ENCODE measurements around the gene GTF3C5. TPM values are rescaled to one million over a fixed set of nuclear protein-coding genes. Genes with fewer than 3 reads are reported as not detected.
A peak's percentile ranks its signal among the peaks of the same experiment; 100 is the strongest.

The GTF3C5 gene
- total and polyA plus RNA-seq, 9 of the 15 experiments (the other 6 are each of a cell fraction or from before 2014, with no cell fraction given): 3.8 to 118 (median 83.7) TPM

DNA sequence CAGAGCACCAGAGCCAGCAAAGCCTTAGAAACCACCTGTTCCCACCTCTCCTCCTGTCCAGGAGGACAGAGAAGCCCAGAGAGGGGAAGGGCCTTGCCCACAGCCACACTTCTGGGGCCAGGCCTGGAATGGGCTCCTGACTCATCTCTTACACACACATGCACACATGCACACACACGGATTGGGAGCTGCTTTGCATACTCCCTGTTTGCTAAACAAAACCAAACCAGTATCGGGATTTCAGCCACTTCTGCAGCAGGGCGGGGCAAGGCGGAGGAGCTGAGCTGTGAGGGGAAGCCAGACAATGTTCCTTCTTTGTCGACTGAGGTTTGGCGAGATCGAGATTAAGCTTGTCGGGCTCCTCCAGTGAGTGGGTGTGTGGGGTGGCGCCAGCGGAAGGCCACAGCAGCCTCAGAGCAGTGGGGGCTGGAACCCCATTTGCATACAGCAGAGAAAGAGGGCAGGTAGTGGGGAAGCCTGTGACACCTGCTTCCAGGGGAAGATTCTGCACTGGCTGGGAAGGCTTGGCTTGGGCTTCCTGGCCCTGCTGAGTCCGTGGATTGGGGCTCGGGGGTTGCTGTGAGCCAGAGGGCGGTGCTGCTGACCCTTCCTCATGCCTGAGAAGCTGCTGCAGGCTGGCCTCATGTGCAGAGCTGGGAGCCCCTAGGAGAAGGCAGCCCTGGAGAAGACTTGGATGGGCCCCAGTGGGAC lies 36.2 kb upstream of the GTF3C5 start:
- Histone ChIP-seq H3K36me3 (ENCODE audit: control insufficient read depth, insufficient read depth, low read length) (peaks cover 49% of the 10 kb centered on the region), H3K4me2 (ENCODE audit: insufficient read depth, low read length) (peak overlapping the region; percentile 47; the same call in 1 of the 2 replicates), H2AFZ (ENCODE audit: low read depth, low read length) (no peak overlapping the region), H3K9ac (ENCODE audit: insufficient read depth in 1 of 2, low read depth in 2 of 2, low read length in 2 of 2) (peak overlapping the region in 1 of 2 experiments; percentile 82; a peak in 2 of 4 replicates), H3K4me3 (no peak overlapping the region), H3K27me3 (ENCODE audit: control insufficient read depth in 2 of 2, insufficient read depth in 2 of 2, low read length in 2 of 2) (no peaks in the 10 kb centered on the region), H3K9me3 (replicated peaks; ENCODE audit: control insufficient read depth, insufficient read depth, low read depth, low read length) (no peaks in the 10 kb centered on the region), H4K20me1 (replicated peaks; ENCODE audit: control insufficient read depth, insufficient read depth, low read length) (no peaks in the 10 kb centered on the region), H3K27ac (ENCODE audit: extremely low read depth, low read depth, low read length) (peak overlapping the region; percentile 40; the same call in 1 of the 3 replicates), H3K9me1 (ENCODE audit: control insufficient read depth, insufficient read depth, low read length) (peaks cover 9% of the 10 kb centered on the region), H3K79me2 (ENCODE audit: control insufficient read depth, insufficient read depth, low read length) (peaks cover 3% of the 10 kb centered on the region; the same call in 1 of the 3 replicates), H3K4me1 (replicated peaks in 1 of 2; ENCODE audit: control insufficient read depth in 2 of 2, insufficient read depth in 2 of 2, low read length in 2 of 2) (peaks cover 54 to 68% of the 10 kb centered on the region in 2 experiments)
- CTCF ChIA-PET (ENCODE audit: low intra/inter-chr PET ratio): interaction anchor here (0.6 kb wide), 1 partner anchor 13 kb away, joined by 3 read pairs; no protein-coding TSS in a partner anchor
- in situ Hi-C loops (cut with MboI) (no loop called here), intact Hi-C loops (cut with micrococcal nuclease) (no loop called here)
- peak; percentile 89 for ATAC-seq
- FAIRE-seq: peak; percentile 98
- WGBS (ENCODE audit: insufficient coverage, low coverage, missing lambda C conversion rate): 6% methylated on average over 13 of the region's 13 CpGs
- BruUV-seq (replicated peaks): no TSS peak
- peak; percentile 72 to 95 (median 80) for DNase-seq (ENCODE audit: extremely low read depth in 1 of 4, low spot score in 3 of 4)
- POLR2A ChIA-PET: interaction anchor here (0.6 to 2.4 kb wide), 8 partner anchors 10 to 561 kb away, joined by 3 to 12 read pairs (median 4); partner anchors contain the start of genes GFI1B and GTF3C5
- TF ChIP-seq MYBL2 (IDR thresholded peaks at IDR 0.05; ENCODE audit: low read depth) (no peak), MYBL2 (CRISPR knock-in tag; IDR thresholded peaks at IDR 0.05; ENCODE audit: borderline replicate concordance) (no peak), IFI16 (CRISPR knock-in tag; IDR thresholded peaks at IDR 0.05) (no peak), YBX1 (IDR thresholded peaks at IDR 0.05) (no peak), ZBTB7A (IDR thresholded peaks at IDR 0.05; ENCODE audit: borderline replicate concordance, control insufficient read depth, low read depth, low read length) (peak; percentile 49; the same call in 1 of the 2 replicates), RBM34 (IDR thresholded peaks at IDR 0.05; ENCODE audit: borderline replicate concordance, insufficient read depth, low read length) (no peak), TEAD1 (CRISPR knock-in tag; IDR thresholded peaks at IDR 0.05) (peak; percentile 27 to 65; a peak in 2 of 4 replicates), TGIF2 (CRISPR knock-in tag; IDR thresholded peaks at IDR 0.05) (no peak), HNRNPLL (IDR thresholded peaks at IDR 0.05; ENCODE audit: low read depth, low read length, poor library complexity, severe bottlenecking) (peak; percentile 33), ETV5 (CRISPR knock-in tag; IDR thresholded peaks at IDR 0.05; ENCODE audit: low read depth) (no peak), MYC (IDR thresholded peaks at IDR 0.05; ENCODE audit: low read depth, low read length) (no peak), MYC (CRISPR knock-in tag; IDR thresholded peaks at IDR 0.05; ENCODE audit: borderline replicate concordance, low read depth) (no peak), BHLHE40 (IDR thresholded peaks at IDR 0.05; ENCODE audit: low read length) (peak; percentile 75)
- TF ChIP-seq, protein P1, sequence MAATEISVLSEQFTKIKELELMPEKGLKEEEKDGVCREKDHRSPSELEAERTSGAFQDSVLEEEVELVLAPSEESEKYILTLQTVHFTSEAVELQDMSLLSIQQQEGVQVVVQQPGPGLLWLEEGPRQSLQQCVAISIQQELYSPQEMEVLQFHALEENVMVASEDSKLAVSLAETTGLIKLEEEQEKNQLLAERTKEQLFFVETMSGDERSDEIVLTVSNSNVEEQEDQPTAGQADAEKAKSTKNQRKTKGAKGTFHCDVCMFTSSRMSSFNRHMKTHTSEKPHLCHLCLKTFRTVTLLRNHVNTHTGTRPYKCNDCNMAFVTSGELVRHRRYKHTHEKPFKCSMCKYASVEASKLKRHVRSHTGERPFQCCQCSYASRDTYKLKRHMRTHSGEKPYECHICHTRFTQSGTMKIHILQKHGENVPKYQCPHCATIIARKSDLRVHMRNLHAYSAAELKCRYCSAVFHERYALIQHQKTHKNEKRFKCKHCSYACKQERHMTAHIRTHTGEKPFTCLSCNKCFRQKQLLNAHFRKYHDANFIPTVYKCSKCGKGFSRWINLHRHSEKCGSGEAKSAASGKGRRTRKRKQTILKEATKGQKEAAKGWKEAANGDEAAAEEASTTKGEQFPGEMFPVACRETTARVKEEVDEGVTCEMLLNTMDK (IDR thresholded peaks at IDR 0.05; ENCODE audit: borderline replicate concordance, insufficient read depth, low read depth, low read length, poor library complexity, severe bottlenecking): no peak
- TF ChIP-seq, protein P2, sequence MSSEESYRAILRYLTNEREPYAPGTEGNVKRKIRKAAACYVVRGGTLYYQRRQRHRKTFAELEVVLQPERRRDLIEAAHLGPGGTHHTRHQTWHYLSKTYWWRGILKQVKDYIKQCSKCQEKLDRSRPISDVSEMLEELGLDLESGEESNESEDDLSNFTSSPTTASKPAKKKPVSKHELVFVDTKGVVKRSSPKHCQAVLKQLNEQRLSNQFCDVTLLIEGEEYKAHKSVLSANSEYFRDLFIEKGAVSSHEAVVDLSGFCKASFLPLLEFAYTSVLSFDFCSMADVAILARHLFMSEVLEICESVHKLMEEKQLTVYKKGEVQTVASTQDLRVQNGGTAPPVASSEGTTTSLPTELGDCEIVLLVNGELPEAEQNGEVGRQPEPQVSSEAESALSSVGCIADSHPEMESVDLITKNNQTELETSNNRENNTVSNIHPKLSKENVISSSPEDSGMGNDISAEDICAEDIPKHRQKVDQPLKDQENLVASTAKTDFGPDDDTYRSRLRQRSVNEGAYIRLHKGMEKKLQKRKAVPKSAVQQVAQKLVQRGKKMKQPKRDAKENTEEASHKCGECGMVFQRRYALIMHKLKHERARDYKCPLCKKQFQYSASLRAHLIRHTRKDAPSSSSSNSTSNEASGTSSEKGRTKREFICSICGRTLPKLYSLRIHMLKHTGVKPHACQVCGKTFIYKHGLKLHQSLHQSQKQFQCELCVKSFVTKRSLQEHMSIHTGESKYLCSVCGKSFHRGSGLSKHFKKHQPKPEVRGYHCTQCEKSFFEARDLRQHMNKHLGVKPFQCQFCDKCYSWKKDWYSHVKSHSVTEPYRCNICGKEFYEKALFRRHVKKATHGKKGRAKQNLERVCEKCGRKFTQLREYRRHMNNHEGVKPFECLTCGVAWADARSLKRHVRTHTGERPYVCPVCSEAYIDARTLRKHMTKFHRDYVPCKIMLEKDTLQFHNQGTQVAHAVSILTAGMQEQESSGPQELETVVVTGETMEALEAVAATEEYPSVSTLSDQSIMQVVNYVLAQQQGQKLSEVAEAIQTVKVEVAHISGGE (CRISPR knock-in tag; IDR thresholded peaks at IDR 0.05): 0 out of 6 replicates have a peak, but pooled peaks of 1 of the 3 experiments have one; percentile 23
